ENCODE results near the gene DPEP1.

GRCh38 chr16:89586218-89586617 is 27.2 kb upstream of the DPEP1 start:
- TF ChIP-seq CTCF (IDR thresholded peaks at IDR 0.05; ENCODE audit: low read depth, low read length, missing input control), result no peak
- no peak for TF ChIP-seq ZBTB33 (IDR thresholded peaks at IDR 0.05)
- TF ChIP-seq RXRA (IDR thresholded peaks at IDR 0.05), result no peak
- no peak for TF ChIP-seq REST (IDR thresholded peaks at IDR 0.05)
- TF ChIP-seq GABPA (IDR thresholded peaks at IDR 0.05 in 1 of 2, conservative IDR thresholded peaks at IDR 0.05 in 1 of 2), result no peak
- no peak for TF ChIP-seq EGR1 (IDR thresholded peaks at IDR 0.05; ENCODE audit: low read depth in 2 of 2)
- TF ChIP-seq YY1 (IDR thresholded peaks at IDR 0.05), result no peak
- TF ChIP-seq HNF4G (IDR thresholded peaks at IDR 0.05), result no peak

Data from liver (tissue), 3 donors.